RWPE2 (cell line): ENCODE measurements around the gene LCN2.

Source experiments
- ATAC-seq: fragments of 200-7000 bp; cut with Tn5 transposase; 3 replicates; pipeline ENCODE4 v1.9.1; 2021; ENCODE audit warnings: low read depth
- DNase-seq: peaks from one replicate; pipeline ENCODE4 v3.0.0-alpha.2; 2020; ENCODE audit warnings: low spot score
- H3K27ac ChIP-seq: fragments of 450-650 bp; 2 replicates; pipeline ENCODE4 v1.5.1; 2017; ENCODE audit warnings: mild to moderate bottlenecking; ENCODE audit not compliant: poor library complexity, severe bottlenecking
- H3K27me3 ChIP-seq: fragments of 250-450 bp; sonication (Bioruptor Pico); 2 replicates; pipeline ENCODE4 v1.5.1; 2021; ENCODE audit warnings: mild to moderate bottlenecking, moderate library complexity; ENCODE audit not compliant: insufficient read depth, poor library complexity, severe bottlenecking
- H3K36me3 ChIP-seq: fragments of 250-450 bp; sonication (Bioruptor Pico); 2 replicates; pipeline ENCODE4 v1.5.1; 2020; ENCODE audit warnings: low read depth, mild to moderate bottlenecking, moderate library complexity
- H3K4me1 ChIP-seq: fragments of 250-450 bp; sonication (Bioruptor Pico); 2 replicates; pipeline ENCODE4 v1.5.1; 2021; ENCODE audit warnings: mild to moderate bottlenecking, moderate library complexity; ENCODE audit not compliant: insufficient read depth, poor library complexity, severe bottlenecking
- H3K4me3 ChIP-seq: fragments of 250-450 bp; sonication (Bioruptor Pico); 2 replicates; pipeline ENCODE4 v1.5.1; 2021; ENCODE audit warnings: mild to moderate bottlenecking, moderate library complexity; ENCODE audit not compliant: severe bottlenecking
- H3K9me3 ChIP-seq: fragments of 250-450 bp; sonication (Bioruptor Pico); 2 replicates; pipeline ENCODE4 v1.5.1; 2021; ENCODE audit warnings: mild to moderate bottlenecking, moderate library complexity; ENCODE audit not compliant: severe bottlenecking
- CTCF ChIP-seq: fragments of 450-650 bp; IDR thresholded peaks from one replicate; pipeline ENCODE4 v1.5.1; 2017; ENCODE audit warnings: mild to moderate bottlenecking, moderate library complexity; ENCODE audit not compliant: poor library complexity, severe bottlenecking

Gene LCN2

GRCh38 chr9:128193469-128194096 lies 44.3 kb downstream of the LCN2 start:
- Histone ChIP-seq H3K27me3 (no peaks in the 10 kb centered on the region), H3K4me1 (peaks cover 2% of the 10 kb centered on the region), H3K4me3 (no peak overlapping the region), H3K27ac (peak overlapping the region; percentile 58), H3K9me3 (no peaks in the 10 kb centered on the region), H3K36me3 (peaks cover 15% of the 10 kb centered on the region)
- ATAC-seq (no peak), DNase-seq (no peak)
- TF ChIP-seq CTCF, result no peak

DNA sequence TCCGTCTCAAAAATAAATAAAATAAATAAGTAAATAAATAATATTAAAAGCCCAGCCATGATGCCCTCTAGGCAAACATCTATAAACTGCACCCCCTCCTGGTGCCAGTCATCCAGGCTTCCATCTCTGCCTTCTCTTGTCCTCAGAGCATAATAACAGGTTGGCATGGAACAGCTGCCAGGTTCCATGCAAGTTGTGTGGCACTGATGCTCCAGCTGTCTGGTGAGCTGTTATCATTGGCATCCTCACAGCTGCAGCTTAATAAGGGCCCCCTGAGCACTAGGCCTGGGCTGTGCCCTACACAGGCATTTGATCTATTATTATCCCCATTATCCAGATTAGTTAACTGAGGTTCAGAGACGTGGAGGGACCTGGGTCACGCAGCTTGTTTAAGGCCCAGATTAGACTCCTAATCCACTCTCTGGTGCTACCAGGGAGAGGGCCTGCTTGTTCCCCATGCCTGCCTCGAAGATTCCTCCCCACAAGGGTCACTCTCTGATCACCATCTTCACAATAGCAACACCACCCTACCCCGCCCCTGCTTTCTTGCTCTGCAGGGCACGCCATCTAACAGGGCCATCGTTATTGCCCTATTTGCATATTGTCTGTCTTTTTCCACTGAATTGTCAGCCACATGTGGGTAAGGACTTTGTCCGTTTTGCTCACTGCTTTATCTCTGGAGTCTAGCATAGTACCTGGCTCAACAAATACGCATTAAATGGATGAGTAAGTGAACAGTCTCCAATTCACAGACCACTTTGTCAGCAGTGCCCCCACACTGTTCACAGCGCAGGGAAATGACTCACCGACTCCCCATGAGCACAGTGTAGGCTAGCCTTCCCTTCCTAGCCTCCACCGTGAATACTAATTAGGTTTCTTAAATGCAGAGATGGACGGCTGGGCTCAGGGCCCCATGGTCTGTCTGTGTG lies 52.5 kb downstream of the LCN2 start:
- no peak for ATAC-seq

GRCh38 chr9:128202648-128203023 lies 53.4 kb downstream of the LCN2 start:
- Histone ChIP-seq H3K4me1 (no peaks in the 10 kb centered on the region), H3K9me3 (peaks cover 2% of the 10 kb centered on the region), H3K36me3 (no peaks in the 10 kb centered on the region), H3K4me3 (no peak overlapping the region), H3K27me3 (no peaks in the 10 kb centered on the region), H3K27ac (no peak overlapping the region)
- DNase-seq (no peak), ATAC-seq (no peak)
- TF ChIP-seq CTCF, result no peak

More for the DNA sequence above, 52.5 kb downstream of the LCN2 start:
- H3K9me3 ChIP-seq, result peaks cover 2% of the 10 kb centered on the region
- no peak overlapping the region for H3K27ac ChIP-seq
- no peak overlapping the region for H3K4me3 ChIP-seq
- H3K27me3 ChIP-seq, result no peaks in the 10 kb centered on the region
- no peak for DNase-seq
- no peaks in the 10 kb centered on the region for H3K4me1 ChIP-seq
- no peak for TF ChIP-seq CTCF
- no peaks in the 10 kb centered on the region for H3K36me3 ChIP-seq
